ENCODE results near the gene UMODL1.

UMODL1 gene

DNA sequence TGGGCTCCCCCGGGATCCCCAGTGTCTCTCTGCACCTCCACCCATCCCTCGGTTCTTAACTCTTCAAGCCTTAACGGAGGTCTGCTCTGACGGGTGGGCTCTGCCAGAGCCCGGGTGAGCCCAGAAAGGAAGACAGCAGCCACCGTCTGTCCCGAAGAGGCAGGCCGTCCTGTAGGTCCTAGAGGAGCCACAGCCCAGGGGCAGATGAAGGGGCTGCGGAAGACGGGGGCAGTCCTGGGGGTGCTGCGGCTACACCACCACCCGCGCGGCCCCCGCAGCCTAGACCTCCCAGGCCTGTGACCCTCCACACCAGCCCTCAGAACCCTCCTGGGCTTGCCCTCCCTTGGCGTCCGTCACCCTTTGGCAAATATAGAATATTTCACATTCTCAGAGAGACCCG is 71.0 kb downstream of the UMODL1 start:
- no peak for TF ChIP-seq FOXM1 (IDR thresholded peaks at IDR 0.05; ENCODE audit: borderline replicate concordance, low read depth)
- TF ChIP-seq EGR1 (IDR thresholded peaks at IDR 0.05) = no peak
- no peak for TF ChIP-seq TEAD4 (IDR thresholded peaks at IDR 0.05)
- TF ChIP-seq CEBPB (IDR thresholded peaks at IDR 0.05) = no peak
- TF ChIP-seq EP300 (IDR thresholded peaks at IDR 0.05; ENCODE audit: borderline replicate concordance) = no peak
- TF ChIP-seq USF1 (IDR thresholded peaks at IDR 0.05) = no peak
- TF ChIP-seq NFIC (IDR thresholded peaks at IDR 0.05) = no peak
- no peak for TF ChIP-seq TCF12 (IDR thresholded peaks at IDR 0.05; ENCODE audit: low read depth)
- TF ChIP-seq RAD21 (IDR thresholded peaks at IDR 0.05; ENCODE audit: low read depth) = no peak
- no peak for TF ChIP-seq CREB1 (IDR thresholded peaks at IDR 0.05; ENCODE audit: low read depth)
- no peak for TF ChIP-seq TAF1 (IDR thresholded peaks at IDR 0.05; ENCODE audit: low read depth)
- no peak for TF ChIP-seq YY1 (IDR thresholded peaks at IDR 0.05; ENCODE audit: low read depth)
- TF ChIP-seq, protein P1, sequence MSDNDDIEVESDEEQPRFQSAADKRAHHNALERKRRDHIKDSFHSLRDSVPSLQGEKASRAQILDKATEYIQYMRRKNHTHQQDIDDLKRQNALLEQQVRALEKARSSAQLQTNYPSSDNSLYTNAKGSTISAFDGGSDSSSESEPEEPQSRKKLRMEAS (IDR thresholded peaks at IDR 0.05) = no peak
- TF ChIP-seq REST (IDR thresholded peaks at IDR 0.05; ENCODE audit: low read depth) = no peak
- TF ChIP-seq ZBTB7A (IDR thresholded peaks at IDR 0.05; ENCODE audit: low read depth) = no peak

DNA sequence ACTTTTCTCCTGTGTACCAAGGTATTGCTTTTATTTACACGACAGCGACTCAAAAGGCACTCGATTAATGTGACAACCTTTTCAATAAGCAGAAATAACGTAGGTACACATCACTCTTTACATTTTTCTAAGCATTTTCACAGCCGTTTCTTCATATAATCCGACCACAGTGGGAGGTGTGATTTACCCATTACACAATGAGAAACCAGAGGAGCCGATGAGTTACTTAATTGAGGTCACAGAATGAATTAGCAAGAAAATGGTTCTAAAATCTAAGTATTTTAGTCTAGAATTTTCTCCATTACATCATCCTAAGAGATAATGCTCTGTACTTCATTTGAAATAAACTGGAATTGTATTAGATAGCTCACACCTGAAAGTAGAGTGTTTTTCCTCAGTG is 71.5 kb downstream of the UMODL1 start:
- TF ChIP-seq ZBTB7A (IDR thresholded peaks at IDR 0.05; ENCODE audit: low read depth) = no peak
- no peak for TF ChIP-seq RAD21 (IDR thresholded peaks at IDR 0.05; ENCODE audit: low read depth)
- TF ChIP-seq TCF12 (IDR thresholded peaks at IDR 0.05; ENCODE audit: low read depth) = no peak
- TF ChIP-seq, protein P1 (IDR thresholded peaks at IDR 0.05) = no peak

GRCh38 chr21:42143111-42143510 is 72.0 kb downstream of the UMODL1 start:
- TF ChIP-seq NFIC (IDR thresholded peaks at IDR 0.05) (no peak), TCF12 (IDR thresholded peaks at IDR 0.05; ENCODE audit: low read depth) (no peak)

DNA sequence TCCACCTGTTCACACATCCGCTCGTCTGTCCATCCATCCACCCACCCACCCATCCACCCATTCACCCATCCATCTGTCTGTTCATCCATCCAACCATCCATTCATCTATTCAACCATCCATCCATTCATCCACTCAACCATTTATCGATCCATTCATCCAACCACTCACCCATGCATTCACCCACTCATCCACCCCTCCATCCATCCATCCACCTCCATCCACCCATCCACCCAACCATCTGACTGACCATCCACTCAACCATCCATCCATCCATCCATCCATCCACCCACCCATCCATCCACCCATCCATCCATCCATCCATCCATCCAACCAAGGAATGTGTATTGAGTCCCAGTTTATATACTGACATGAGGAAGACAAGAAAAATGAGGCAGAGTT is 73.1 kb downstream of the UMODL1 start:
- TF ChIP-seq REST (IDR thresholded peaks at IDR 0.05; ENCODE audit: low read depth) (no peak), CEBPB (IDR thresholded peaks at IDR 0.05) (no peak), TAF1 (IDR thresholded peaks at IDR 0.05; ENCODE audit: low read depth) (no peak), EGR1 (IDR thresholded peaks at IDR 0.05) (no peak), NFIC (IDR thresholded peaks at IDR 0.05) (no peak)
- TF ChIP-seq, protein P1 (IDR thresholded peaks at IDR 0.05) = no peak

GRCh38 chr21:42144679-42145568 is 73.8 kb downstream of the UMODL1 start:
- TF ChIP-seq YY1 (IDR thresholded peaks at IDR 0.05; ENCODE audit: low read depth) (no peak), TAF1 (IDR thresholded peaks at IDR 0.05; ENCODE audit: low read depth) (no peak), CEBPB (IDR thresholded peaks at IDR 0.05) (no peak), NFIC (IDR thresholded peaks at IDR 0.05) (no peak), EGR1 (IDR thresholded peaks at IDR 0.05) (no peak), TCF12 (IDR thresholded peaks at IDR 0.05; ENCODE audit: low read depth) (no peak), EP300 (IDR thresholded peaks at IDR 0.05; ENCODE audit: borderline replicate concordance) (no peak), CREB1 (IDR thresholded peaks at IDR 0.05; ENCODE audit: low read depth) (no peak), TEAD4 (IDR thresholded peaks at IDR 0.05) (no peak), FOXM1 (IDR thresholded peaks at IDR 0.05; ENCODE audit: borderline replicate concordance, low read depth) (no peak), USF1 (IDR thresholded peaks at IDR 0.05) (no peak), RAD21 (IDR thresholded peaks at IDR 0.05; ENCODE audit: low read depth) (no peak), REST (IDR thresholded peaks at IDR 0.05; ENCODE audit: low read depth) (no peak), ZBTB7A (IDR thresholded peaks at IDR 0.05; ENCODE audit: low read depth) (no peak)
- TF ChIP-seq, protein P1 (IDR thresholded peaks at IDR 0.05) = no peak
